Liver (tissue), 9 donors: ENCODE data around the gene SGO2. TPM values are rescaled to one million over a fixed set of nuclear protein-coding genes. Genes with fewer than 3 reads are reported as not detected.

ENCODE experiments used
- DNase-seq: peaks from one replicate; pipeline ENCODE4 v3.0.0-alpha.2; 2017; ENCODE audit warnings: low spot score
- H3K27ac ChIP-seq, 2 donors: one replicate each; pipeline ENCODE4 v1.7.0; 2013; ENCODE audit warnings: inconsistent platforms in 2 of 2, low read length in 2 of 2, control low read depth in 1 of 2, low read depth in 1 of 2, mild to moderate bottlenecking in 1 of 2
- H3K27me3 ChIP-seq, 4 donors: one replicate each; pipeline versions ENCODE4 v1.6.1 to v1.7.0; 2013; ENCODE audit warnings: low read length in 3 of 4, inconsistent platforms in 1 of 4, mild to moderate bottlenecking in 1 of 4, moderate library complexity in 1 of 4; ENCODE audit not compliant: control insufficient read depth in 4 of 4, insufficient read depth in 4 of 4
- H3K36me3 ChIP-seq, 4 donors: one replicate each; pipeline versions ENCODE4 v1.6.1 to v1.7.0; 2013; ENCODE audit warnings: low read length in 3 of 4, mild to moderate bottlenecking in 3 of 4, low read depth in 1 of 4, moderate library complexity in 1 of 4; ENCODE audit not compliant: control insufficient read depth in 4 of 4, insufficient read depth in 3 of 4
- H3K4me1 ChIP-seq, 4 donors: one replicate each; pipeline versions ENCODE4 v1.6.1 to v1.7.0; 2013; ENCODE audit warnings: low read length in 3 of 4, mild to moderate bottlenecking in 3 of 4, moderate library complexity in 1 of 4; ENCODE audit not compliant: control insufficient read depth in 4 of 4, insufficient read depth in 4 of 4
- H3K4me3 ChIP-seq, 3 donors: one replicate each; pipeline versions ENCODE4 v1.6.1 to v1.7.0; 2013; ENCODE audit warnings: low read length in 3 of 3, control low read depth in 1 of 3, low read depth in 1 of 3, mild to moderate bottlenecking in 1 of 3
- H3K9ac ChIP-seq, 2 donors: one replicate each; pipeline ENCODE4 v1.7.0; 2013; ENCODE audit warnings: low read length in 2 of 2, mild to moderate bottlenecking in 2 of 2, moderate library complexity in 2 of 2, control low read depth in 1 of 2, low read depth in 1 of 2
- H3K9me3 ChIP-seq, 4 donors: one replicate each; pipeline versions ENCODE4 v1.6.1 to v1.7.0; 2013; ENCODE audit warnings: low read length in 3 of 4; ENCODE audit not compliant: control insufficient read depth in 4 of 4
- ATF3 ChIP-seq: IDR thresholded peaks from 2 replicates; pipeline ENCODE4 v1.6.1; 2016; ENCODE audit warnings: antibody characterized with exemption
- EGR1 ChIP-seq, 2 donors: IDR thresholded peaks; 2 replicates each; pipeline ENCODE4 v1.6.1; 2016 to 2018; ENCODE audit warnings: antibody characterized with exemption in 2 of 2, low read depth in 2 of 2
- FOXA1 ChIP-seq: IDR thresholded peaks from 2 replicates; pipeline ENCODE4 v1.6.1; 2016; ENCODE audit warnings: antibody characterized with exemption
- FOXA2 ChIP-seq: IDR thresholded peaks from 2 replicates; pipeline ENCODE4 v1.6.1; 2016; ENCODE audit warnings: antibody characterized with exemption
- GABPA ChIP-seq, 2 donors: IDR thresholded peaks in 1 of 2; conservative IDR thresholded peaks in 1 of 2; 2 replicates each; pipeline ENCODE4 v1.6.1; 2016; ENCODE audit warnings: antibody characterized with exemption in 2 of 2, mild to moderate bottlenecking in 1 of 2, moderate library complexity in 1 of 2
- HNF4A ChIP-seq, 2 donors: conservative IDR thresholded peaks; 2 replicates each; pipeline ENCODE4 v1.6.1; 2016; ENCODE audit warnings: antibody characterized with exemption in 2 of 2, mild to moderate bottlenecking in 2 of 2
- HNF4G ChIP-seq: IDR thresholded peaks from 2 replicates; pipeline ENCODE4 v1.6.1; 2016; ENCODE audit warnings: antibody characterized with exemption
- NR2F2 ChIP-seq: IDR thresholded peaks from 2 replicates; pipeline ENCODE4 v1.6.1; 2016; ENCODE audit warnings: antibody characterized with exemption
- RAD21 ChIP-seq, 2 donors: IDR thresholded peaks; 2 replicates each; pipeline ENCODE4 v1.6.1; 2016; ENCODE audit warnings: antibody characterized with exemption in 2 of 2, mild to moderate bottlenecking in 2 of 2
- REST ChIP-seq: IDR thresholded peaks from 2 replicates; pipeline ENCODE4 v1.6.1; 2016; ENCODE audit warnings: antibody characterized with exemption, mild to moderate bottlenecking
- RXRA ChIP-seq, 2 donors: IDR thresholded peaks; 2 replicates each; pipeline ENCODE4 v1.6.1; 2017 to 2018; ENCODE audit warnings: antibody characterized with exemption in 2 of 2, mild to moderate bottlenecking in 1 of 2
- TAF1 ChIP-seq: conservative IDR thresholded peaks from 2 replicates; pipeline ENCODE4 v1.6.1; 2016; ENCODE audit warnings: antibody characterized with exemption, mild to moderate bottlenecking
- YY1 ChIP-seq: IDR thresholded peaks from 2 replicates; pipeline ENCODE4 v1.6.1; 2016; ENCODE audit warnings: antibody characterized with exemption, mild to moderate bottlenecking
- ZBTB33 ChIP-seq: IDR thresholded peaks from 2 replicates; pipeline ENCODE4 v1.6.1; 2016; ENCODE audit warnings: antibody characterized with exemption
- WGBS: extraction: QIAGEN DNeasy Blood & Tissue Kit; methylation state at CpG from one replicate; pipeline ENCODE4 v1.1.7; 2013; 5-methylcytosine and 5-hydroxymethylcytosine counted together
- polyA plus RNA-seq, 2 donors: library from polyadenylated mRNA; stranded (reverse) in 1 of 2; unstranded in 1 of 2; fragments of 200-250 nt in 1 of 2; fragments of >200 nt in 1 of 2; fragmentation: Nextera tagmentation in 1 of 2; extraction: Ambion mirVana in 1 of 2; gene quantifications; one replicate each; pipeline versions ENCODE4 v1.2.1 to v1.2.3, GENCODE V29; 2013 to 2015
- total RNA-seq, 2 donors: library from RNA; depleted of rRNA; stranded (reverse); fragments of >200 nt; gene quantifications; one replicate each; pipeline ENCODE4 v1.2.3, GENCODE V29; 2014
- TF ChIP-seq, protein P1 (sequence below): fragments of 150-350 bp; IDR thresholded peaks from 2 replicates; pipeline ENCODE4 v1.5.1; 2017; ENCODE audit warnings: improper control_type of control experiment, low read depth, low read length; ENCODE audit not compliant: missing input control
- TF ChIP-seq, protein P2 (sequence below): IDR thresholded peaks from 2 replicates; pipeline ENCODE4 v1.6.1; 2016; ENCODE audit warnings: antibody characterized with exemption
- donor health status: healthy.
- donor health status: healthy.
- donor health status: healthy.
- donor health status: healthy.
- donor health status: healthy.

Gene SGO2
- total and polyA plus RNA-seq, 4 donors = 0.58 to 14.9 (median 0.77) TPM

GRCh38 chr2:200575957-200576356 is 50.0 kb downstream of the SGO2 start:
- H3K9me3 ChIP-seq = no peaks in the 10 kb centered on the region
- no peaks in the 10 kb centered on the region for H3K27me3 ChIP-seq
- H3K4me1 ChIP-seq = peaks cover 0 to 8% (median 6%) of the 10 kb centered on the region in 4 donors
- H3K4me3 ChIP-seq = no peak overlapping the region
- no peak overlapping the region for H3K9ac ChIP-seq
- TF ChIP-seq RAD21 (IDR thresholded peaks at IDR 0.05) (peak; percentile 74 to 80), FOXA2 (no peak)
- TF ChIP-seq, protein P1, sequence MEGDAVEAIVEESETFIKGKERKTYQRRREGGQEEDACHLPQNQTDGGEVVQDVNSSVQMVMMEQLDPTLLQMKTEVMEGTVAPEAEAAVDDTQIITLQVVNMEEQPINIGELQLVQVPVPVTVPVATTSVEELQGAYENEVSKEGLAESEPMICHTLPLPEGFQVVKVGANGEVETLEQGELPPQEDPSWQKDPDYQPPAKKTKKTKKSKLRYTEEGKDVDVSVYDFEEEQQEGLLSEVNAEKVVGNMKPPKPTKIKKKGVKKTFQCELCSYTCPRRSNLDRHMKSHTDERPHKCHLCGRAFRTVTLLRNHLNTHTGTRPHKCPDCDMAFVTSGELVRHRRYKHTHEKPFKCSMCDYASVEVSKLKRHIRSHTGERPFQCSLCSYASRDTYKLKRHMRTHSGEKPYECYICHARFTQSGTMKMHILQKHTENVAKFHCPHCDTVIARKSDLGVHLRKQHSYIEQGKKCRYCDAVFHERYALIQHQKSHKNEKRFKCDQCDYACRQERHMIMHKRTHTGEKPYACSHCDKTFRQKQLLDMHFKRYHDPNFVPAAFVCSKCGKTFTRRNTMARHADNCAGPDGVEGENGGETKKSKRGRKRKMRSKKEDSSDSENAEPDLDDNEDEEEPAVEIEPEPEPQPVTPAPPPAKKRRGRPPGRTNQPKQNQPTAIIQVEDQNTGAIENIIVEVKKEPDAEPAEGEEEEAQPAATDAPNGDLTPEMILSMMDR = peak; percentile 41
- DNase-seq = no peak
- H3K36me3 ChIP-seq = no peaks in the 10 kb centered on the region
- WGBS = 85% methylated on average over 2 of the region's 2 CpGs
- H3K27ac ChIP-seq = no peak overlapping the region

GRCh38 chr2:200577027-200577426 is 51.0 kb downstream of the SGO2 start:
- H3K4me1 ChIP-seq = peaks cover 0 to 8% (median 6%) of the 10 kb centered on the region in 4 donors
- TF ChIP-seq, protein P1 = no peak
- TF ChIP-seq ATF3 (no peak), RXRA (IDR thresholded peaks at IDR 0.05) (no peak), ZBTB33 (no peak), TAF1 (no peak), EGR1 (IDR thresholded peaks at IDR 0.05; ENCODE audit: low read depth in 2 of 2) (no peak), FOXA1 (no peak), REST (no peak), NR2F2 (no peak), YY1 (no peak), GABPA (IDR thresholded peaks at IDR 0.05 in 1 of 2, conservative IDR thresholded peaks at IDR 0.05 in 1 of 2) (no peak), HNF4G (no peak), HNF4A (conservative IDR thresholded peaks at IDR 0.05) (no peak)
- TF ChIP-seq, protein P2, sequence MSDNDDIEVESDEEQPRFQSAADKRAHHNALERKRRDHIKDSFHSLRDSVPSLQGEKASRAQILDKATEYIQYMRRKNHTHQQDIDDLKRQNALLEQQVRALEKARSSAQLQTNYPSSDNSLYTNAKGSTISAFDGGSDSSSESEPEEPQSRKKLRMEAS = no peak
- DNase-seq = no peak
- H3K9me3 ChIP-seq = no peaks in the 10 kb centered on the region
- H3K9ac ChIP-seq = no peak overlapping the region
- no peaks in the 10 kb centered on the region for H3K36me3 ChIP-seq
- H3K4me3 ChIP-seq = no peak overlapping the region
- no peak overlapping the region for H3K27ac ChIP-seq
- no peaks in the 10 kb centered on the region for H3K27me3 ChIP-seq
- WGBS = 92% methylated on average over 3 of the region's 3 CpGs
